Measurements from ENCODE around the gene VWA5B1. TPM values are rescaled to one million over a fixed set of nuclear protein-coding genes. Genes with fewer than 3 reads are reported as not detected.

The VWA5B1 gene
- total RNA-seq, 3 donors from 2014 or later (not counting 1 experiment from before 2014, with no cell fraction given): not detected

GRCh38 chr1:20298626-20299025 is 8.0 kb downstream of the VWA5B1 start:
- Mint-ChIP-seq H3K27ac (no peak overlapping the region), H3K36me3 (no peaks in the 10 kb centered on the region), H3K9me3 (no peaks in the 10 kb centered on the region), H3K27me3 (ENCODE audit: low read depth in 2 of 2) (peaks cover 4 to 8% of the 10 kb centered on the region in 2 donors), H3K4me1 (no peaks in the 10 kb centered on the region), H3K4me3 (no peak overlapping the region)
- WGBS (ENCODE audit: insufficient coverage): 58% methylated on average over 3 of the region's 3 CpGs
- ATAC-seq (no peak), DNase-seq (no peak)
- Histone ChIP-seq H3K4me1 (ENCODE audit: control insufficient read depth, insufficient read depth, low read length) (no peaks in the 10 kb centered on the region), H3K4me3 (ENCODE audit: low read length) (no peak overlapping the region), H3K9me3 (ENCODE audit: control insufficient read depth, insufficient read depth, low read length) (no peaks in the 10 kb centered on the region), H3K27ac (ENCODE audit: low read length) (no peak overlapping the region), H3K36me3 (ENCODE audit: control insufficient read depth, insufficient read depth, low read length) (no peaks in the 10 kb centered on the region), H3K27me3 (ENCODE audit: control insufficient read depth, insufficient read depth, low read length) (peaks cover 2% of the 10 kb centered on the region)
- intact Hi-C loops (cut with micrococcal nuclease): no loop called here
- TF ChIP-seq CTCF (IDR thresholded peaks at IDR 0.05): no peak

GRCh38 chr1:20301463-20302107 is 10.9 kb downstream of the VWA5B1 start:
- H3K9me3 ChIP-seq (ENCODE audit: control insufficient read depth, insufficient read depth, low read length): no peaks in the 10 kb centered on the region
- no peak for TF ChIP-seq CTCF (IDR thresholded peaks at IDR 0.05)

GRCh38 chr1:20302108-20302471 is 11.4 kb downstream of the VWA5B1 start:
- TF ChIP-seq CTCF (IDR thresholded peaks at IDR 0.05): no peak
- Mint-ChIP-seq H3K4me3 (no peak overlapping the region), H3K36me3 (no peaks in the 10 kb centered on the region), H3K27me3 (ENCODE audit: low read depth in 2 of 2) (peaks cover 0 to 16% of the 10 kb centered on the region in 2 donors), H3K9me3 (no peaks in the 10 kb centered on the region), H3K27ac (no peak overlapping the region), H3K4me1 (no peaks in the 10 kb centered on the region)
- H3K9me3 ChIP-seq (ENCODE audit: control insufficient read depth, insufficient read depth, low read length): no peaks in the 10 kb centered on the region
- H3K27ac ChIP-seq (ENCODE audit: low read length): no peak overlapping the region
- no peak overlapping the region for H3K4me3 ChIP-seq (ENCODE audit: low read length)
- peaks cover 2% of the 10 kb centered on the region for H3K27me3 ChIP-seq (ENCODE audit: control insufficient read depth, insufficient read depth, low read length)
- no peaks in the 10 kb centered on the region for H3K36me3 ChIP-seq (ENCODE audit: control insufficient read depth, insufficient read depth, low read length)
- WGBS (ENCODE audit: insufficient coverage): 73% methylated on average over 2 of the region's 2 CpGs
- no peaks in the 10 kb centered on the region for H3K4me1 ChIP-seq (ENCODE audit: control insufficient read depth, insufficient read depth, low read length)
- ATAC-seq (no peak), DNase-seq (no peak)
- intact Hi-C loops (cut with micrococcal nuclease): no loop called here

More at GRCh38 chr1:20301463-20302107, 10.9 kb downstream of the VWA5B1 start:
- DNase-seq (no peak), ATAC-seq (no peak)
- Mint-ChIP-seq H3K27me3 (ENCODE audit: low read depth in 2 of 2) (peaks cover 0 to 16% of the 10 kb centered on the region in 2 donors), H3K36me3 (no peaks in the 10 kb centered on the region), H3K9me3 (no peaks in the 10 kb centered on the region), H3K4me3 (no peak overlapping the region), H3K4me1 (no peaks in the 10 kb centered on the region), H3K27ac (no peak overlapping the region)
- Histone ChIP-seq H3K27me3 (ENCODE audit: control insufficient read depth, insufficient read depth, low read length) (peaks cover 2% of the 10 kb centered on the region), H3K36me3 (ENCODE audit: control insufficient read depth, insufficient read depth, low read length) (no peaks in the 10 kb centered on the region), H3K4me1 (ENCODE audit: control insufficient read depth, insufficient read depth, low read length) (no peaks in the 10 kb centered on the region), H3K27ac (ENCODE audit: low read length) (no peak overlapping the region), H3K4me3 (ENCODE audit: low read length) (no peak overlapping the region)
- intact Hi-C loops (cut with micrococcal nuclease): no loop called here
- 82% methylated on average over 13 of the region's 13 CpGs for WGBS (ENCODE audit: insufficient coverage)

- TF ChIP-seq CTCF (IDR thresholded peaks at IDR 0.05): no peak
- DNase-seq (no peak), ATAC-seq (no peak)
- Mint-ChIP-seq H3K4me1 (no peaks in the 10 kb centered on the region), H3K36me3 (no peaks in the 10 kb centered on the region), H3K4me3 (no peak overlapping the region), H3K27me3 (ENCODE audit: low read depth in 2 of 2) (peaks cover 0 to 19% of the 10 kb centered on the region in 2 donors), H3K27ac (no peak overlapping the region), H3K9me3 (no peaks in the 10 kb centered on the region)
- Histone ChIP-seq H3K4me3 (ENCODE audit: low read length) (no peak overlapping the region), H3K27me3 (ENCODE audit: control insufficient read depth, insufficient read depth, low read length) (no peaks in the 10 kb centered on the region), H3K27ac (ENCODE audit: low read length) (no peak overlapping the region), H3K4me1 (ENCODE audit: control insufficient read depth, insufficient read depth, low read length) (no peaks in the 10 kb centered on the region), H3K9me3 (ENCODE audit: control insufficient read depth, insufficient read depth, low read length) (no peaks in the 10 kb centered on the region), H3K36me3 (ENCODE audit: control insufficient read depth, insufficient read depth, low read length) (no peaks in the 10 kb centered on the region)
- 88% methylated on average over 6 of the region's 7 CpGs for WGBS (ENCODE audit: insufficient coverage)
- intact Hi-C loops (cut with micrococcal nuclease): no loop called here
Measured at GRCh38 chr1:20307026-20307425, 16.4 kb downstream of the VWA5B1 start.
